ENCODE results near the gene ERVK3-1.

DNA sequence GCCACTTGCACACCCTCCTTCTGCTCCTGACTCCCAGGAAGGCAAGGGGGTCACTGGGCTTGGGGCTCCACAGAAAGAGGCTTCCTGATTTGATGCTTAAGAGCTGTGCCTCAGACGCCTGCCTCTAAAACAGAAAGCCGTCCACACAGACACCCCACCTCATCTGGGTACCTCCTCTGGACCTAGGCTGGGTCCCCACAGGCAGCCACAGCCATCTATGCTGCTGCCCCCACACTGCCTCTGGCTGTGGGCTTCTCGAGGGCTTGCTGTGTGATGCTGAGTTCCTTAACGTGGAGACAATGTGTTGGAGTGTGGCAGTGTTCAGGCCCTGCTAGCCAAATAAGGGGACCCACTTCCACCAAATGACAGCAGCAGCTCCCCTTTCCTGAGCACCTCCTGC, 13.1 kb downstream of the ERVK3-1 start:
- TF ChIP-seq, protein P1, sequence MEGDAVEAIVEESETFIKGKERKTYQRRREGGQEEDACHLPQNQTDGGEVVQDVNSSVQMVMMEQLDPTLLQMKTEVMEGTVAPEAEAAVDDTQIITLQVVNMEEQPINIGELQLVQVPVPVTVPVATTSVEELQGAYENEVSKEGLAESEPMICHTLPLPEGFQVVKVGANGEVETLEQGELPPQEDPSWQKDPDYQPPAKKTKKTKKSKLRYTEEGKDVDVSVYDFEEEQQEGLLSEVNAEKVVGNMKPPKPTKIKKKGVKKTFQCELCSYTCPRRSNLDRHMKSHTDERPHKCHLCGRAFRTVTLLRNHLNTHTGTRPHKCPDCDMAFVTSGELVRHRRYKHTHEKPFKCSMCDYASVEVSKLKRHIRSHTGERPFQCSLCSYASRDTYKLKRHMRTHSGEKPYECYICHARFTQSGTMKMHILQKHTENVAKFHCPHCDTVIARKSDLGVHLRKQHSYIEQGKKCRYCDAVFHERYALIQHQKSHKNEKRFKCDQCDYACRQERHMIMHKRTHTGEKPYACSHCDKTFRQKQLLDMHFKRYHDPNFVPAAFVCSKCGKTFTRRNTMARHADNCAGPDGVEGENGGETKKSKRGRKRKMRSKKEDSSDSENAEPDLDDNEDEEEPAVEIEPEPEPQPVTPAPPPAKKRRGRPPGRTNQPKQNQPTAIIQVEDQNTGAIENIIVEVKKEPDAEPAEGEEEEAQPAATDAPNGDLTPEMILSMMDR (IDR thresholded peaks at IDR 0.05; ENCODE audit: insufficient read depth, low read depth, low read length) = no peak
- no peak for TF ChIP-seq EZH2 (IDR thresholded peaks at IDR 0.05; ENCODE audit: insufficient read depth, low read length)

All from astrocyte (in vitro differentiated cells and primary cell).